Islet of Langerhans (tissue), 1 donor: Measurements from ENCODE around the gene LPP.

Experiments used
- FAIRE-seq: peaks from one replicate; lab custom pipeline; 2011; peaks lifted over from hg19 to GRCh38; lab: Jason Lieb, UNC

LPP gene

DNA sequence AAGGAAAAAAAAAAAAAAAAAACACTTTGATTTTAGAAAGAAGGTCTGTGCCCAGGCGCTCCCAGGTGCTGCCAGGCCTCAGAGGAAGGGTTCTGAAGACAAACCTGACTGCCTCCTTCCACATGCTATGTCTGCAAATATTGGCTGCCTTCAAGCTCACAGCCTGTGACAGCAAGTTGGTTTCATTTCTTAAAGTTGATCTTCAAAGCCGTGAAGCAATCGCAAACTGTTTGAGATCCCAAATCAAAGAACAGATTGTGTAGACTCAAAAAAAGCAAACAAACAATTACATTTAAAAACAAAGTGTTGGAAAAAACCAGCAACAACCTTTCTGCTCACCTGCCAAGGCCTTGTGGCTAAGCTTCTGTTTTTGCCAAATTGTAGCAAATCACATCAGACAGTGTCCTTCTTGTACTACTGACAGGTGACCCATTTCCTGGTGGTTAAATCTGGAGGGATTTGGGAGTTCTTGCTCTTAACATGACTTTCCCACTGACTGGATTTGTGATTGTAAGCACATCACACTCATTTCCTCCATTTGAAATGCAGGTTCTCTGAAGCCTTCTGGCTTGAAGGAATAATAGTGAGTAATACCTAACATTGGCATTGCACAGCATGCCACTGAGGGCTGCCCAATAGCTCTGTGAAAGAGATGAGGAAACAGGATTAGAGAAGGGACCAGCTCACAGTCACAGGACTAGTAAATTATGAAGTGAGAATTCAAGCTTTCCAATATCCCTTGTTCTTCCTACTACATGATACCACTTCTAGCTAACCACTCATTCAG lies 502.4 kb downstream of the LPP start:
- FAIRE-seq: no peak

DNA sequence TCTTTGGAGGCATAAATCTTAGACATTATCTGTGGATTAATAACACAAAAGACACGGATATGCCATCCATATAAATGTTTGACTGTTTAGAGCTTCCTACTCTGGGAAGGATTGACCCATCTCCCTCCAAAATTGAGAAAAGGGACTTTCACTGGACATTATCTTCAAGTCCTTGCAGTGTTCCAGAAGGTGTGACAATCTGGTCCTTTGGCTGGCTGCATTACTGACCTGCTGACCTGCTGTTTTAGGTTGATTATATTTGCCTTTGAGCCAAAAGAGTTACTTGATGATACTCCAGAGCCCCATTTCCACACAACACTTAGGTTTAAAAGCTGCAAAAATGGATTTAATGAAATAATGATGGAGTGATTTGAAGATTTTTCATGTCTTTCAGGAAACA lies 504.6 kb downstream of the LPP start:
- no peak for FAIRE-seq

DNA sequence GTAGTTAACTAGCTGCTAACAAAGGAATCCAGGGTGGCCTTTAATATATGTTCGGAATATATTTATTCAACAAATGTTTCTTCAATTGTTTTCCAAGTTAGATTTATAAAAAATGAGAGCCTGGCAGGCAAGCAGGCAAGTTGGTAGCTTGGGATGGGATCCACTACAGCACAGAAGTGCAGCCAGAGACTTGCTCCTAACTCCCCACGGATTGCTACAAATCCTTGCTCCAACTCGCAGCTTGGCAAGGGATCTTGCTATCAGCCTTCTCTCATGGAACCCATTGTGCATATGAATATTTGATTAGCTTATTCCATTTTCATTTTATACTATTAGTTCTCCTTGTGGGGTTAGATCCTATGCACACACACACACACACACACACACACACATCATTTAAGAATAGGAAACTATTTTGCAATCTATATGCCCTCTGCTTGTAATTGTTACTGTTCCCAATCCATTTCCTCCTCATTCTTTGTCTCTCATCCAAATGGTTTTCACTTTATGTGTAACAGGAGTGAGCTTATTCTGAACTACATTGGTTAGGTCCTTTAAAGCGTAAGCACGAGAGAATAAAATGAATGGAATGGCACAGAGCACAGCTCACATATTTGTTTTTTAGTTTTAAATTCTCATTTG lies 505.6 kb downstream of the LPP start:
- FAIRE-seq: no peak

DNA sequence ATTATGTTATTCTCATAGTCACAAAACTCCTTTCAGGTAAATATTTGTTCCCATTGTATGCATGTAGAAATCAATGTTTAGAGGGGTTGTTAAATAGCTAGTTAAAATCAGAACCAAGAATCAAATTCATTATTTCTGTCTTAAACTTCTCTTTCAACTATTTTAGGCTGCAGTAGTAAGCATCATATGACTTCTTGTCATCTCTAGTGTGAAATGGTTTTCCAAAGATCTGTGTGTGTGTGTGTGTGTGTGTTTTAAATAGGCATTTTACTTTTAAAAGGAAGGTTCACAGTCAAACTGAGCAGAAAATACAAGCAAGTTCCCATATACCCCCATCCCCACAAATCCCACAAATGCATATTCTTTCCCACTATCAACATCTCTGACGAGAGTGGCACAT lies 506.5 kb downstream of the LPP start:
- FAIRE-seq: peak; percentile 53

DNA sequence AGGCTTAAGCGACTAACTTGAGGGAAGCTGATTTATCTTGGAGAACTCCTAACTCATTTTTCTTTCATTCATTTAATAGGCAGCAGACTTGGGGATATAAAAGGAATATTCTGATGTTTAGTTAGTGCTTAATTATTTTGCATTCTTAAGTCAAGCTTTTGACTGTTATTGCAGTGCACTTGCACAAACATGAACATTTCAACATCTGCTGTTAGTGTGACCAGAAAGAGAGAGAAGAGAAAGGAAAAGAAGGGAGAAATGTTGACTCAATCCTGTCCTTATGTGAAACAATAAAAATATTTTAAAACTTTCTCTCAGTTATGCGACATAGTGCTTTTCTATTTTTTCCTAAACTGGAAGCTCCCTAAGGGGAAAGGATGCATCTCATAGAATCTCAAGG lies 507.8 kb downstream of the LPP start:
- no peak for FAIRE-seq

DNA sequence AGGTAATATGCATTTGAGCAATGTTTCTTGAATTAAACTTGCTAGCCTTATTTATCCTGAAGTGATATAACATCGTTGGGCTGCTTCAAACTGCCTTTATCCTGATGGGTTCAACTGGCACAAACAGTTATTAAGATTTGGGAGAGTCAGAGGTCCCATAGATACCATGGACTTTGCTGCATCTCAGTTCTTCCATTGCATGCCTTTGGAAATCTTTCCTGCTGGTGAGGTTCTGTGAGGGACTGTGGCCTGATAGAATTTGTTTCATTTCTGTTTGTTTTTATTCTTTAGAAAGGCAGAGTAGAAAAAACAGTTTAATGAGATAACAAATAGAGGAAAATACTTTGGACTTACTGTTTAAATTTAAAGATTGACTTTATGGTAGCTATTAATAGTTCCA lies 508.3 kb downstream of the LPP start:
- no peak for FAIRE-seq

DNA sequence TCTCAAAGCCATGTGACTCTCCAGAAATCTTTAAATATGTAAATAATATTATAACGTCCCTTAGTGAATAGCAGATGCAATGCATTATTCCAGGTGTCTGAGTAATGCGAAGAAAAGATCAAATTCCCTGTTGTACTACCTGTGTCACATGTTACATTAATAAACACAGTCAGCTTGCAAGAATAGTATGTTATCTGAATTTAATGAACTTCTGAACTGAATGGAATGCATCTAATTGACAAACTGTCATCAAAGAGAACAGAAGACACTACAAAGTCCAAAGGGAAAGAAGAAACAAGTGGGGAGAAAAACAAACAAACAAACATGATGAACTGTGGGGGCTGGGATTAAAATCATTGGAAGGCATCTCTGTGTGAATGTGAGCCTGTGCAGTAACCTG lies 508.8 kb downstream of the LPP start:
- FAIRE-seq: no peak

DNA sequence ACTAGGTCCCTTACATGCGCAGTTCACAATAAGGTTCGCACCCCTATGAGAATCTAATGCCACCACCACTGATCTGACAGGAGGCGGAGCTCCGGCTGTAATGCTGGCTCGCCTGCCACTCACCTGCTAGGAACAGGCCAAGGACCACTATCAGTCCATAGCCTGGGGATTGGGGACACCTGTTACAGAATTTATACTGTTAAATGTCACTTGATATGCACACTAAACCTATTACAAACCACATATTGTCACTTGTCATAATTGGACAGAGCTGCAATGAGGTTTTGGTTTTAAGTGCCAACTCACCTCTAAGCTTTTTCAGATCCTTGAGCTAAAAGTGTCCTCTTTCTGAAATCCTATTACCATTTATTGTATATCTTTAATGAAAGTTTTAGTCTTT lies 509.9 kb downstream of the LPP start:
- FAIRE-seq: no peak

DNA sequence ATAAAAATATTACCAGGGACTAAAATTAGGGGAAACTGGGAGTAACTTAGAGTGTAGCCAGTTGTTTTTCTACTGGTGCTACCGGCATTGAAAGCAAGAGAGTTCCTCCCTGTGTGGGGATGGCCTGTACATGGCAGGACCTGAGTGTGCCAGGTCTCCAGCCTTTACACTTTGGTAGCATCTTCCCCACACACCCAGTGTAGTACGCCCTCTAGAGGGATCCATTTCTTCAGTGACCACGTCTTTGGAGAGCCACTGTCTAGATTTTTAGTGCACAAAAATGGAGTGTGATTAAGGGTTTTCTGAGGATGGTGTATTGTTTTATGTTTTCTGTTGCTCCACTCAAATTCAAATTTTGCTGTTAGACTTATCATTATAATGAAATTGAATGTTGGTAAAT lies 510.8 kb downstream of the LPP start:
- FAIRE-seq: no peak

DNA sequence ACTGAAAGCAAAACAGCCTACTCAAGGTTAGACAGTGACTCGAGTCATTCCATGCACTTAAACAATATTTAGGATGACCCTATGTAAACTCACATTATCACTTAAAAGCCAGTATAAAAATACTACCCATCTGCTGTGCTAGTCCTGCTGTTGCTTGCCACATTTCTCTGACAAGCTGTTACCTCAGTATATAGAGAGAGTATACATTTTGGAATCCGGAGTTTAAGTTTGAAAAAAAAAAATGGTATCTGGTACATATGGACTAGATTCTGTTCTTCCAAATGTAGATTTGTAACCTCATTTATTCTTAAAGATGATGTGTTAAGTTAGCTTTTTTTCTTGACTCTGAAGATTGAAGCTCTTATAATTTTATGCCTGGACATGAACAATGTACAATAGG lies 514.0 kb downstream of the LPP start:
- FAIRE-seq: no peak

DNA sequence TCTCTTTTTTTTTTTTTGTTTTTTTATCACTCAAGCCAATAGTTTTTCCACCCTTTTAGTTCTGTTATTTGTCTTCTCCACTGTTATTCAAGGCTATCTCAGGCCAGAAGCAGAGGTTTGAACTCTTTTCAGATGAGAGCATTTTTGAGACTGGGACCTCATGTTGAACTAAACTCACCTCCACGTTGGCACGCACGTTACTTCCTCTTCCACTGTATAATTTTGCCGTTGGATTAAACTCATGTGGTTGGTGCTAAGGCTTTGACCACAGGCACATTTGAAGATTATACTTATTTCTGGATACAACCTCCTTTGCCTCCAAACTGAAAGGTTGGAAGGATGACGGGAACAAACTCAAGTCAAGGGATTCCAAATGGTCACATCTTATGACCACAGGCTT lies 516.5 kb downstream of the LPP start:
- no peak for FAIRE-seq

DNA sequence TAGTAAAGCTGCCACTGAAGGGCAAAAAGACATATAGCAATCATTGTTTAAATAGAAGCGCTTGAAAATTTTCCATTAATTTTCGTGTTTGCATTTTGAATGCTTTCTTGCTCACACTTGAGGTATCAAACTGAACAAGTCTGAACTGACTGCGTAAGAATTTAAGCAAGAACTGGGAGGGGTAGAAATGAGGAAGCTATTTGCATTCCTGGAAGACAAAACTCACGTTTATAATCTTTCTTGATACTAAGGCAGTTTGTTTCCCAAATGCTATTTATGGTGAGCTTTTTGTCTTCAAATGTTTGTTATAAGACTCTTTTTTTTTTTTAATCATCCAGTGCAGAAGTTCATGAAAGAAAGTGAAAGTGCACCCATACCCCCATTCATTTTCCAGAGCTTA lies 518.0 kb downstream of the LPP start:
- FAIRE-seq: no peak

DNA sequence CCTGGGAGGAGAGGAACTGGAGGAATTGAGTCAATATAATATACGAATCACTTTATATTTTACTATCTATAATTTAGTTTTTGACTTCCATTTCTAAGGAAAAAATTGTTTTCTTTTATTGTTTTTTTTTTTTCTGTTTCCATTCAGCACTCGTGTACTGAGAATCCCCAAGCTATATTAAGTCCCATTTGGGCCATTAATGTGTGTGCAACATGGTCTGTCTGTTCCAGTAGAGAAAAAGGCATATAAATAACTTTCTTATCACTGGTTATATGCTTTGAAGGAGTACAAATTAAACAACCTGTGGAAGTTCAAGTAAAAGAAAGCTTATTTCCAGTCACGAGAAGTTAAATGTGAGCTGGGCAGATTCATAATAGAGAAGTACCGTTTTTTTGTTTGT lies 518.9 kb downstream of the LPP start:
- no peak for FAIRE-seq

DNA sequence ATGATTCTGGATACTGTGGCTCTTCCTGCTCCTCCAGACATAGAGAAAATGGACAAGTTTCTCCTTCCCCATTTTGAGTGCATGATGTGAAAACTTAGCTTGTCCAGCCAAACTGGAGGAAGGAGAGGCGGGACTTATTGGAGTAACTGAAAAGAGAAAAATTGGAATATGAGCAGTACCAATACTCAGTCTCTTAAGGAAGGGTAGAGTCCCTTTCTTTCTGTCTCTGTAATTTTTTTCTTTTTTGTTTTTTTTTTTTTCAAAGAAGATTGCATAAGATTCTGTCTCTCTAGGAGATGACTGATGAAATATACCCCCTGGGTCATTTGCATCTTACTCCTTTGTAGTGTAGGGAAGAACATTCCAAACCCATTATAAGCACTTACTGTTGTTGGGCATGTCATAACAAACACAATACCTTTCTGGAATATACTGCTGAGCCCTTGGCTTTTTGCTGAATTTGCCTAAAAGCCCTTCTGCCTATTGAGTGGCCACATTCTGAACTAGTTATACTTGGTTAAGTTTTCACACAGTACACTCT lies 519.8 kb downstream of the LPP start:
- FAIRE-seq: no peak

DNA sequence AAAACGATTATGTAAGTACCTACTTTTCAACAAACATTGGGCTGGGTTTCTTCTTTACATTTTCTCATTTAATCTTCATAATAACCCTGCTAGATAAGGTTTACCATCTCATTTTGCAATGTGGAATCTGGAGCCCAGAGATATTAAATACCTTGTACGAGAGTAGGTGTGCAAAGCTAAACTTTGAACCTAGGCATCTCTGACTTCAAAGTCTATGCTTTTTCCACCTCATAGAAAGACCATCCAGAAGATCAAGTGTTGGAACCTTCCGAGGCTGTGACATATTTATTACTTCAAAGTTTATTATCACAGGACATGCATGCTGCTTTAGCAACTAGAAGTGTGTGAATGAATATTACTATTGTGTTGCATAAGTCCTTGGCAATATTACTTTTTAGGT lies 520.6 kb downstream of the LPP start:
- no peak for FAIRE-seq

DNA sequence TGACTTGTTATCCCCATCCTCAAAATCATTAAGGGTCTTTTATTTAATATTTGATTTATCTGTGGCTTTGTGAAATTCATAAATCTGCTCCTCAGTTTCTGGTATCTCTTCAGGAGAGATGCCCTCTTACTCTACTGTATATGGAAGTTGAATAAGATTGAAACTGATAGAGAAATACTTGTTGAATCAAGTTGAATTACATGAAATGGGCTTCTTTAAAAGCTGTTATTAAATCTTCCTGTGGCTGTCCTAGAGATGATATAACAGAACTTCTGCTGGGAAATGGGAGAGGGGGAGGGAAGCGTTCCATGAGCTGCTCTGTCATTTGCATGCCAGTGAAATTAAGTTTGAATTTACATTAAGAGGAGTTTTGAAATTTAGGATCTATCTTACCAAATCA lies 523.4 kb downstream of the LPP start:
- no peak for FAIRE-seq

DNA sequence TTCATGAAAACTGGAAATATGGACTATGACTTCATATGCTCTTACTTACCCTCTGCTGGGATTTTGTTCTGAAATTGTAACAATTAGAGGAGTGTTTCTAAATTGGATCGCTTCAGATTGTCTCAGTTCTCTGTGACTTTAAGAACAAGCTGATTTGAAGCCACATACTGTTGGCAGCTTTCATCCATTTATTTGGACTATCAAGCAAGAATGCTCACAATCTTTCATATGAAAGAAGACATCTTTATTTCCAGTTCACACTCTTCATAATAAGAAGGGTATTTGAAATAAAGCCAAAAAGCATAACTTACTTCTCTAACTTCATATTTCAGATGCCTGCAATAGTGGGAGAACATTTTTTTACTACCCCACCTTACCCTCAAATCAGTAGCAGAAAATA lies 526.2 kb downstream of the LPP start:
- FAIRE-seq: no peak

DNA sequence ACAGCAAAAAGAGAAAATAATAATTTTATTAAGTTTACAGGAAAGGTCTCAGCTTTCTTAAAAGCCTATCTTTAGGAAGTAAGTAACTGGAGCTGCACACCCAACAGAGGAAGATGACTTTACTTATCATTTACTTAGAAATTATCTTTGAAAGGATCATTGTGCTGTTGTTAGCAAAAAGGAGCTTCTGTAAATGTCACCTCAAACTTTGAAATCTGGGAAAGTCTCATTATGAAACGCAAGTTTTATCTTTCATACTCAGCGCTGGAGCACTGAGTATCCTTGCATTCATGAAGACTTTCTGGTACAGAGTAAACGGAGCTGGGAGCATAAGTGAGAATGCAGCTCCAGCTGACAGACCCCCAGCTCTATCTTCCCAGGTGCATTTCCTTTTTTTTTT lies 526.6 kb downstream of the LPP start:
- FAIRE-seq: no peak

DNA sequence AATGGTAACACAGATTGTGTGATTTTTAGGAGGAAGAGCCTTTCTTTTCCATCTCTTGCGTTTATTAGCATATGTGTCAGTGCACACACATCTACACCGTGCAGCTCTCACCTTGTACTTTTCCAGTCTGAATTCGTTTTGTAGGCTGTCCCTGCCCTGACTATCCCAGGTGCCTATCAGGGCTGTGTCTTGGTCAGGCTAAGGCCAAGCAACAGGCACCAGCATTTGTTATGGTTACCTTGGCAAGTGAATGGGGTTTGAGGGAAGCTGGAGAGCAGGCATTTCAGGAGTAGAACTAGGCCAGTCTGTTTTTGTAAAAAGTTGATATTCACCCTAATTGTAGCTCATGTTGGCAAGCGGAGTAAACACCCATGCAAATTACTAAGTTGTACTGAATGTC lies 528.4 kb downstream of the LPP start:
- FAIRE-seq: no peak

DNA sequence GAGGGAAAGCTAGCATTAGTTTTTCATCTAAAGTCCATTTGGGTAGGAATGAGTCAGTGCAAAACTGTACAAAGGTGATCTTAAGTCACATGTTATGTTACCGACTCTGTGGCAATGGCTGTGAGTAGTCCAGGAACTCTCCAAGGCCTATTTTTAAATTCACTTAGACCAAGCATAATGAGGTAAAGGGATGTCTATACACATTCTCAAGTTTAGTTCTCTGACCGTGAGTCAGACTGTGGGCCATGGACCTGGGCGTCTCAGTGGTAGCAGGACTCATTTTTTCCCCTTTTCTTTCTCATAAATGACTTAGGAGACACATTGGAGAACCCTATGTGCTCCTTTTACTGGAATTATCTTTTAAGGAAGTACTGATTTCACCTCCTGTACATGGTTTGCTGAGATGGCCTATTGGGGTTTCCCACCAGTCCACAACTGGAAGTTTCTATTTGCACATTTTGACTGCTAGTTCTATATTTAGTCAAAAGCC lies 529.1 kb downstream of the LPP start:
- FAIRE-seq: no peak

DNA sequence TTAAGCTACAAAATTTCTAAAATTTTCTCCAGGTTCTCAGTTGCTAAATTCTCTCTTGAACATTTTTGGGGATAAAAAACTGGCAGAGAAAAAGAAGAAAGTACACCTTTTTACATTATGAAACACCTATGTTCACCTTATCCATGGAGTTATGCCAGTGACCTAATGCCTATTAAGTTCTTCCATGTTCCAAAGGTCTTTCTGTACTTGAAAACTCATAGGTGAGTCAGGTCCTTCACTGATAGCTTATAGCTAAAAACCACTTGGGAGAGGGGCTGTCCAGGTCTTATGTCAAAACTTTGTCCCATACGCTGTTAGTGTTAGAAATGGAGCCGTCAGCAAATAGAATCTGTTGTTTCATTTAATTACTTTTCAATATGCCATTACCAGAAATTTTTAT lies 530.3 kb downstream of the LPP start:
- FAIRE-seq: no peak

DNA sequence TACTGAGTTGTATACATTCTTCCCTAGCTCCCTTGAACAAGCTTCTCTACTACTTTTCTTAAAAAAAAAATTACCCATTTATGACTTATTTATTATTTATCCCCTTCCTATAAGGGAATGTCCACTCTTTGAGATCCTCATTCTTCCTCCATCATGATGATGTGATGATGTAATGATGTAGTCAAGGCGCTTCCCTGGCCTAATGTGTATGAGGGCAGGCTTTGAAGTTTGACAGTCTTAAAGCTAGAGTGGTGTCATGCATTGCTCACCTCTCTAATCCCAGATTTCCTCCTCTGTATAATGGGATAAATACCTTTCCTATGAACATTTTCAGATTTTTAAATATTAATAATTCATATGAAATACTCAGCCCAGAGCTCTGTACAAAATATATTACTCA lies 531.8 kb downstream of the LPP start:
- no peak for FAIRE-seq

DNA sequence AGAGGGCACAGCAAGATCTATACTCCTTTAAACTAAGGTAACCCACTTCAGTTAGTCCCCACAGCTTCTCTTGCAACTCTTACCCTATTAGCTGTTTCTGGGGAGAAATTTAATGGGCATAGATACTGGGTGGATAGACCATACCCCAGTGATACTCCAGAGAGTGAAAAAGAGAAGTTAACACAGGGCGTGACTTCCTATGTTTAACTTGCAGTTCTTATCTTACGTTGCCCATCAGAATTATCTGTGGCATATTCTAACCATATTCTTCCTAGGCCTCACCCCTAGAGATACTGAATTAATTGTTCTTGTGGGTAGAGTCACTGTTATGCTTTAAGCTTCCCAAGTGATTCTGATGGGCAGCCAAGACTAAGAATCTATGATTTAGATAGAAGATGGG lies 532.4 kb downstream of the LPP start:
- FAIRE-seq: no peak

DNA sequence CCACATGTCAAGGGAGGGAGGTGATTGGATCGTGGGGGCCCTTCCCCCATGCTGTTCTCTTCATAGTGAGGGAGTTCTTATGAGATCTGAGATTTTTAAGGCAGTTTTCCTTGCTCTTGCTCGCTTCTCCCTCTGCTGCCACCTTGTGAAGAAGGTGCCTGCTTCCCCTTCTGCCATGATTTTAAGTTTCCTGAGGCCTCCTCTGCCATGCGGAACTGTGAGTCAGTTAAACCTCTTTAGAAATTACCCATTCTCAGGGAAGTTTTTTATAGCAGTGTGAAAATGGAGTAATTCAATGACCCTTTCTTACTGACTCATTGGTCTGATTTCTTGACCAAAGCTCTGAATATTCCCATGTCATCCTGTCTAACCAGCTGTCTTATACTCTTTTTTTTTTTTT lies 533.4 kb downstream of the LPP start:
- FAIRE-seq: no peak
